Neural progenitor cell (in vitro differentiated cells): ENCODE data around the gene TAF10. TPM values are rescaled to one million over a fixed set of nuclear protein-coding genes. Genes with fewer than 3 reads are reported as not detected.

ENCODE experiments used
- DNase-seq: peaks from one replicate; pipeline ENCODE4 v3.0.0-alpha.2; 2016; ENCODE audit warnings: low spot score
- H2AFZ ChIP-seq: fragments of 200-600 bp; sonication (generic); replicated peaks from 2 replicates; pipeline ENCODE4 v1.6.1; 2016; ENCODE audit warnings: antibody characterized with exemption
- H3F3A ChIP-seq: fragments of 200-600 bp; sonication (generic); 2 replicates; pipeline ENCODE4 v1.6.1; 2016; ENCODE audit warnings: antibody characterized with exemption, low read depth
- H3K27ac ChIP-seq: fragments of 200-600 bp; sonication (generic); 2 replicates; pipeline ENCODE4 v1.5.1; 2016; ENCODE audit warnings: mild to moderate bottlenecking
- H3K27me3 ChIP-seq: fragments of 200-600 bp; sonication (generic); 2 replicates; pipeline ENCODE4 v1.6.1; 2016; ENCODE audit warnings: mild to moderate bottlenecking, moderate library complexity
- H3K36me3 ChIP-seq: fragments of 200-600 bp; sonication (generic); 2 replicates; pipeline ENCODE4 v1.5.1; 2016
- H3K4me1 ChIP-seq: fragments of 200-600 bp; sonication (generic); 2 replicates; pipeline ENCODE4 v1.6.1; 2016; ENCODE audit warnings: mixed run types
- H3K4me2 ChIP-seq: fragments of 200-600 bp; sonication (generic); 2 replicates; pipeline ENCODE4 v1.6.1; 2016
- H3K4me3 ChIP-seq: fragments of 200-600 bp; sonication (generic); 2 replicates; pipeline ENCODE4 v1.5.1; 2016
- H3K79me2 ChIP-seq: fragments of 200-600 bp; sonication (generic); 2 replicates; pipeline ENCODE4 v1.6.1; 2016; ENCODE audit warnings: low read depth
- H3K9ac ChIP-seq: fragments of 200-600 bp; sonication (generic); 2 replicates; pipeline ENCODE4 v1.6.1; 2016
- H3K9me3 ChIP-seq: fragments of 200-600 bp; sonication (generic); 2 replicates; pipeline ENCODE4 v1.5.1; 2016; ENCODE audit warnings: low read depth
- H4K20me1 ChIP-seq: fragments of 200-600 bp; sonication (generic); 2 replicates; pipeline ENCODE4 v1.6.1; 2016; ENCODE audit warnings: low read depth
- H3K27ac Mint-ChIP-seq: 3 replicates; pipeline ENCODE4 v1.8.0; 2021; ENCODE audit warnings: mixed read lengths
- H3K27me3 Mint-ChIP-seq: 2 replicates; pipeline ENCODE4 v1.8.0; 2022; ENCODE audit warnings: low read depth, mild to moderate bottlenecking, inconsistent platforms, moderate library complexity, mixed read lengths; ENCODE audit not compliant: insufficient read depth
- H3K36me3 Mint-ChIP-seq: 3 replicates; pipeline ENCODE4 v1.8.0; 2021; ENCODE audit warnings: mixed read lengths
- H3K4me1 Mint-ChIP-seq: 3 replicates; pipeline ENCODE4 v1.8.0; 2021; ENCODE audit warnings: mixed read lengths
- H3K4me3 Mint-ChIP-seq: 3 replicates; pipeline ENCODE4 v1.8.0; 2021; ENCODE audit warnings: mild to moderate bottlenecking, moderate library complexity, mixed read lengths
- H3K9me3 Mint-ChIP-seq: 3 replicates; pipeline ENCODE4 v1.8.0; 2020; ENCODE audit warnings: mixed read lengths
- CTCF ChIP-seq: fragments of 200-600 bp; sonication (generic); IDR thresholded peaks from 2 replicates; pipeline ENCODE4 v1.5.1; 2017; ENCODE audit warnings: antibody characterized with exemption, mild to moderate bottlenecking
- EZH2 ChIP-seq: fragments of 200-600 bp; sonication (generic); IDR thresholded peaks from 2 replicates; pipeline ENCODE4 v1.6.1; 2017; ENCODE audit warnings: antibody characterized with exemption, mild to moderate bottlenecking, moderate library complexity
- EZH2phosphoT487 ChIP-seq: fragments of 200-600 bp; sonication (generic); IDR thresholded peaks from 2 replicates; pipeline ENCODE4 v1.6.1; 2017; ENCODE audit warnings: antibody characterized with exemption
- total RNA-seq: library from RNA; depleted of rRNA; stranded (reverse); fragments of >200 nt; gene quantifications from 2 replicates; pipeline ENCODE4 v1.2.3, GENCODE V29; 2015; ENCODE audit warnings: low replicate concordance

Gene TAF10
- total RNA-seq, 1 donor from 2014 or later: 34.1 TPM

- no peak overlapping the region for H3K4me3 ChIP-seq
- Mint-ChIP-seq H3K4me3 (no peak overlapping the region), H3K9me3 (no peaks in the 10 kb centered on the region), H3K36me3 (peaks cover 28% of the 10 kb centered on the region), H3K27ac (no peak overlapping the region), H3K4me1 (no peaks in the 10 kb centered on the region), H3K27me3 (no peaks in the 10 kb centered on the region)
- peaks cover 1% of the 10 kb centered on the region for H4K20me1 ChIP-seq
- no peak for DNase-seq
- H3K79me2 ChIP-seq: no peaks in the 10 kb centered on the region
- H3K4me2 ChIP-seq: no peak overlapping the region
- peaks cover 24% of the 10 kb centered on the region for H3K27me3 ChIP-seq
- no peaks in the 10 kb centered on the region for H3K36me3 ChIP-seq
- TF ChIP-seq EZH2phosphoT487: no peak
- no peak for TF ChIP-seq EZH2
- no peak for TF ChIP-seq CTCF
- H3K27ac ChIP-seq: no peak overlapping the region
- H3K9me3 ChIP-seq: no peaks in the 10 kb centered on the region
- H3K4me1 ChIP-seq: peaks cover 6% of the 10 kb centered on the region
- no peak overlapping the region for H2AFZ ChIP-seq
- H3K9ac ChIP-seq: no peak overlapping the region
- peaks cover 7% of the 10 kb centered on the region for H3F3A ChIP-seq
Observed at GRCh38 chr11:6625832-6626420, 13.9 kb upstream of the TAF10 start.

GRCh38 chr11:6625156-6625831 is 13.3 kb upstream of the TAF10 start:
- TF ChIP-seq CTCF: no peak
- no peak for TF ChIP-seq EZH2phosphoT487
- no peak for TF ChIP-seq EZH2
- peaks cover 18% of the 10 kb centered on the region for H3K27me3 ChIP-seq

GRCh38 chr11:6623391-6624363 is 11.7 kb upstream of the TAF10 start:
- H3K4me3 Mint-ChIP-seq: no peak overlapping the region
- H3K9me3 Mint-ChIP-seq: no peaks in the 10 kb centered on the region
- H3K27ac ChIP-seq: no peak overlapping the region
- TF ChIP-seq CTCF (no peak), EZH2 (no peak), EZH2phosphoT487 (no peak)
- peaks cover 1% of the 10 kb centered on the region for H3K79me2 ChIP-seq
- no peak overlapping the region for H3K4me3 ChIP-seq
- H3K36me3 ChIP-seq: no peaks in the 10 kb centered on the region
- peaks cover 11% of the 10 kb centered on the region for H3F3A ChIP-seq
- no peak overlapping the region for H3K27ac Mint-ChIP-seq
- no peaks in the 10 kb centered on the region for H3K27me3 Mint-ChIP-seq
- no peak overlapping the region for H3K4me2 ChIP-seq
- H3K27me3 ChIP-seq: peaks cover 2% of the 10 kb centered on the region
- H2AFZ ChIP-seq: no peak overlapping the region
- no peaks in the 10 kb centered on the region for H3K9me3 ChIP-seq
- no peaks in the 10 kb centered on the region for H3K4me1 Mint-ChIP-seq
- no peak overlapping the region for H3K9ac ChIP-seq
- DNase-seq: no peak
- peaks cover 17% of the 10 kb centered on the region for H3K4me1 ChIP-seq
- peaks cover 19% of the 10 kb centered on the region for H3K36me3 Mint-ChIP-seq
- H4K20me1 ChIP-seq: no peaks in the 10 kb centered on the region

More at GRCh38 chr11:6625156-6625831, 13.3 kb upstream of the TAF10 start:
- H3K36me3 ChIP-seq: no peaks in the 10 kb centered on the region
- H3K4me2 ChIP-seq: no peak overlapping the region
- no peaks in the 10 kb centered on the region for H3K4me1 Mint-ChIP-seq
- H3K9me3 ChIP-seq: no peaks in the 10 kb centered on the region
- H3K27ac Mint-ChIP-seq: no peak overlapping the region
- peaks cover 12% of the 10 kb centered on the region for H3K4me1 ChIP-seq
- no peak for DNase-seq
- no peak overlapping the region for H3K27ac ChIP-seq
- H4K20me1 ChIP-seq: no peaks in the 10 kb centered on the region
- H3F3A ChIP-seq: peaks cover 10% of the 10 kb centered on the region
- H3K36me3 Mint-ChIP-seq: peaks cover 24% of the 10 kb centered on the region
- no peaks in the 10 kb centered on the region for H3K9me3 Mint-ChIP-seq
- no peak overlapping the region for H3K4me3 Mint-ChIP-seq
- H3K4me3 ChIP-seq: no peak overlapping the region
- H3K9ac ChIP-seq: no peak overlapping the region
- no peak overlapping the region for H2AFZ ChIP-seq
- H3K27me3 Mint-ChIP-seq: no peaks in the 10 kb centered on the region
- H3K79me2 ChIP-seq: no peaks in the 10 kb centered on the region
